Mononuclear cell (primary cell): ENCODE results near the gene CC2D1A. TPM values are rescaled to one million over a fixed set of nuclear protein-coding genes. Genes with fewer than 3 reads are reported as not detected.
"Not testable (repeated sequence)": the region's sequence is repeated elsewhere in the genome, so short reads cannot be mapped to it uniquely, and the experiment has no call there.

Experiments
- H3K27me3 ChIP-seq: 2 replicates; pipeline ENCODE4 v1.6.0; 2011; ENCODE audit warnings: low read length, control low read depth; ENCODE audit not compliant: insufficient read depth
- H3K4me1 ChIP-seq: 2 replicates; pipeline ENCODE4 v1.5.1; 2011; ENCODE audit warnings: mild to moderate bottlenecking, low read length, control low read depth; ENCODE audit not compliant: insufficient read depth
- H3K4me3 ChIP-seq: 2 replicates; pipeline ENCODE4 v1.5.1; 2011; ENCODE audit warnings: mild to moderate bottlenecking, low read length, moderate library complexity
- H3K9me3 ChIP-seq: 2 replicates; pipeline ENCODE4 v1.5.1; 2011; ENCODE audit warnings: low read depth, mild to moderate bottlenecking, control low read depth, low read length
- total RNA-seq: library from RNA; depleted of rRNA; stranded (reverse); fragments of >200 nt; gene quantifications from one replicate; pipeline ENCODE4 v1.2.3, GENCODE V29; 2012

CC2D1A gene
- total RNA-seq, 1 donor: 8.2 TPM

- Histone ChIP-seq H3K4me1 (no peaks in the 10 kb centered on the region), H3K27me3 (no peaks in the 10 kb centered on the region), H3K9me3 (no peaks in the 10 kb centered on the region), H3K4me3 (no peak overlapping the region)
These were observed 59.4 kb downstream of the CC2D1A start for GRCh38 chr19:13965377-13965896.

GRCh38 chr19:13965926-13966683 lies 60.1 kb downstream of the CC2D1A start:
- no peaks in the 10 kb centered on the region for H3K27me3 ChIP-seq
- no peak overlapping the region for H3K4me3 ChIP-seq
- no peaks in the 10 kb centered on the region for H3K9me3 ChIP-seq
- no peaks in the 10 kb centered on the region for H3K4me1 ChIP-seq

GRCh38 chr19:13966684-13967128 lies 60.7 kb downstream of the CC2D1A start:
- no peaks in the 10 kb centered on the region for H3K9me3 ChIP-seq
- H3K4me3 ChIP-seq: no peak overlapping the region
- H3K4me1 ChIP-seq: no peaks in the 10 kb centered on the region
- H3K27me3 ChIP-seq: no peaks in the 10 kb centered on the region

- H3K9me3 ChIP-seq, H3K4me3 ChIP-seq, H3K4me1 ChIP-seq, H3K27me3 ChIP-seq: not testable (repeated sequence)
These were observed 61.2 kb downstream of the CC2D1A start for GRCh38 chr19:13967206-13967605.

GRCh38 chr19:13968383-13968935 lies 62.5 kb downstream of the CC2D1A start:
- Histone ChIP-seq H3K4me1 (no peaks in the 10 kb centered on the region), H3K4me3 (no peak overlapping the region), H3K9me3 (no peaks in the 10 kb centered on the region), H3K27me3 (no peaks in the 10 kb centered on the region)

- no peak overlapping the region for H3K4me3 ChIP-seq
- no peaks in the 10 kb centered on the region for H3K27me3 ChIP-seq
- no peaks in the 10 kb centered on the region for H3K4me1 ChIP-seq
- H3K9me3 ChIP-seq: no peaks in the 10 kb centered on the region
These were observed 63.0 kb downstream of the CC2D1A start for GRCh38 chr19:13968999-13969398.

- Histone ChIP-seq H3K9me3 (no peaks in the 10 kb centered on the region), H3K4me1 (no peaks in the 10 kb centered on the region), H3K4me3 (no peak overlapping the region), H3K27me3 (no peaks in the 10 kb centered on the region)
These were observed 63.9 kb downstream of the CC2D1A start for GRCh38 chr19:13969897-13970296.

- not testable (repeated sequence) for H3K9me3 ChIP-seq, H3K4me3 ChIP-seq
These were observed 65.9 kb downstream of the CC2D1A start for GRCh38 chr19:13971868-13972267.

GRCh38 chr19:13972368-13973155 lies 66.6 kb downstream of the CC2D1A start:
- Histone ChIP-seq H3K27me3 (no peaks in the 10 kb centered on the region), H3K4me1 (no peaks in the 10 kb centered on the region), H3K9me3 (no peaks in the 10 kb centered on the region), H3K4me3 (no peak overlapping the region)

More at GRCh38 chr19:13971868-13972267, 65.9 kb downstream of the CC2D1A start:
- H3K27me3 ChIP-seq, H3K4me1 ChIP-seq: not testable (repeated sequence)

GRCh38 chr19:13973479-13973878 lies 67.5 kb downstream of the CC2D1A start:
- H3K27me3 ChIP-seq, H3K4me3 ChIP-seq, H3K9me3 ChIP-seq, H3K4me1 ChIP-seq: not testable (repeated sequence)

GRCh38 chr19:13974073-13974472 lies 68.1 kb downstream of the CC2D1A start:
- no peaks in the 10 kb centered on the region for H3K9me3 ChIP-seq
- peaks cover 8% of the 10 kb centered on the region for H3K4me1 ChIP-seq
- H3K27me3 ChIP-seq: no peaks in the 10 kb centered on the region
- no peak overlapping the region for H3K4me3 ChIP-seq

GRCh38 chr19:13975870-13976269 lies 69.9 kb downstream of the CC2D1A start:
- peaks cover 20% of the 10 kb centered on the region for H3K4me1 ChIP-seq
- no peaks in the 10 kb centered on the region for H3K9me3 ChIP-seq
- no peaks in the 10 kb centered on the region for H3K27me3 ChIP-seq
- H3K4me3 ChIP-seq: no peak overlapping the region

- Histone ChIP-seq H3K27me3 (no peaks in the 10 kb centered on the region), H3K9me3 (no peaks in the 10 kb centered on the region), H3K4me1 (peaks cover 24% of the 10 kb centered on the region), H3K4me3 (no peak overlapping the region)
These were observed 70.4 kb downstream of the CC2D1A start for GRCh38 chr19:13976446-13976845.

GRCh38 chr19:13977803-13978202 lies 71.8 kb downstream of the CC2D1A start:
- H3K4me1 ChIP-seq: peaks cover 34% of the 10 kb centered on the region
- no peaks in the 10 kb centered on the region for H3K9me3 ChIP-seq
- no peak overlapping the region for H3K4me3 ChIP-seq
- no peaks in the 10 kb centered on the region for H3K27me3 ChIP-seq
